HG02763 (cell line): ENCODE results near the gene FASLG.
"Not testable (repeated sequence)": the region's sequence is repeated elsewhere in the genome, so short reads cannot be mapped to it uniquely, and the experiment has no call there.

Source experiments
- ATAC-seq: cut with Tn5 transposase; IDR thresholded peaks from one replicate; pipeline ENCODE4 v1.9.1; 2021; ENCODE audit warnings: mild to moderate bottlenecking, moderate library complexity; ENCODE audit not compliant: unreplicated experiment

FASLG gene

DNA sequence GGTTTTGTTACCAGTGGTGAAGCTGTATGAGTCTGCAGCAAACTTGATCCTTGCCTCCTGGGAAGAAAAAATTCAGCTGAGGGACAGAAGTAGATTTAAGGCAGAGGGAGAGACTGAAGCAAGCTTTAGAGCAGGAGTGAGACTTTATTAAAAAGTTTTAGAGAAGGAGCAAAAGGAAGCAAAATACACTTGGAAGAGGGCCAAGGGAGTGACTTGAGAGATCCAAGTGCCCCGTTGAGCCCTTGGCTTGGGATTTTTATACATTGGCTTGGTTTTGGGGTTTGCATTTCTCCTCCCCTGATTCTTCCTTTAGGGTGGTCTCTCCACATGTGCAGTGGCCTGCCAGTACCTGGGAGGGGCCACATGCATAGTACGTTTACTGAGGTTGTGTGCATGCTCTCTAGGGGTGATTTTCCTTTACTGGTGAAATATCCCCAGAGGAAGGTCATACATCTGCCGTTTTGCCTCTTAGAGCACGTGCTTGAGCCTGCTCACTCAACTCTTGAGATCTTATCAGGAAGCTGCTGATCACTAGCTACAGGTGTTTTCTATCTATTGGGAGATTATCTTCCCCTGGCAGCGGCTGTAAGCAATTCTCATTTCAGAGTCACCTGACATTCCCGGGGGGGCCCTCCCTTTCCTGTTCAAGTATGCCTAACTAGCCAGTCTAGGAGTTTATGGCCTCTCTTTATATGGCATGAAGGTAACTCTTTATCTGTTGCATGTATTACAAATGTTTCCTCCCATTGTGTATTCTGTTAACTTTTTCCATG is 20.3 kb downstream of the FASLG start:
- no peak for ATAC-seq

DNA sequence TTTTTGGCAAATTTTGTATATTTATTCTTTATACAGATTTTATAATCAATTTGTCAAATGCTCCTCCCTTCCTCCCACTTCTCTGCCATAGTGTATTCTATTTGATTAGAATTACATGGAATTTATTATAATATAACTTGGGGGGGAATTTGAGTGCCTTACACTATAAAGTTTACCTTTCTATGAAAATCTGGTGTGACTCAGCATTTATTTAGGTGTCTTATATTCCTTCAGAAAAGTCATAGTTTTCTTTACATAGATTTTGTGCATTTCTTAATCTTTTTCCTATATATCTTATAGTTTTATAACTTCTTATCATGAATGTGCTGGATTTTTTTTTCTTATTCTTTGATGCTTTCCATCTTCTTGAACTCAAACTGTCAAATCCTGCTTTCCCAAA is 21.3 kb downstream of the FASLG start:
- ATAC-seq, result no peak

DNA sequence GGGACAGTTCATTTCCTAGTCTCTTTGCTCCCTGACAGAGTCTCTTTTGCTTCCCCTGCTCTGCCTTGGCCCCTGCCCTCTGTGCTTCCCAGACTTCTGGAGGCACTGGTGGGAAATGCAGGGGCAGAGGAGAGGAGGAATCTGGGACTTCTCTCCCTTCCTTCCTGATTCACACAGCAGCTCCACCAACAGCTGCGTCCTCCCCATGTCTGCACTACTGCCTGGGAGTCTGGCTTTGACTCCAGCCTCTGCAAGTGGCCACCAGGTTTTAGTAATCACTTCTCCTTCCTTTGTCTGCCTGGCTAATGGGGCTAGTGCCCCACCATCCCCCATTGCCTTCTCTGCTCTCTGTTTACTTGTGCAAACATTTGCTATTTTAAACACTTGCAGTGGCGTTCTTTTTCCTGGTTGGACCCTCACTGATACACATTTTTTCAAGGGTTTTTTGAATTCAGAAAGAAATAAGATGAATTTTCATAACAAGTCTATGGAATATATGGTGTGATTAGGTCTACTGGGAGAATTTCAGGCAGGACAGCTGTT is 21.9 kb downstream of the FASLG start:
- ATAC-seq, result no peak

GRCh38 chr1:172682812-172683211 is 23.9 kb downstream of the FASLG start:
- ATAC-seq, result no peak

DNA sequence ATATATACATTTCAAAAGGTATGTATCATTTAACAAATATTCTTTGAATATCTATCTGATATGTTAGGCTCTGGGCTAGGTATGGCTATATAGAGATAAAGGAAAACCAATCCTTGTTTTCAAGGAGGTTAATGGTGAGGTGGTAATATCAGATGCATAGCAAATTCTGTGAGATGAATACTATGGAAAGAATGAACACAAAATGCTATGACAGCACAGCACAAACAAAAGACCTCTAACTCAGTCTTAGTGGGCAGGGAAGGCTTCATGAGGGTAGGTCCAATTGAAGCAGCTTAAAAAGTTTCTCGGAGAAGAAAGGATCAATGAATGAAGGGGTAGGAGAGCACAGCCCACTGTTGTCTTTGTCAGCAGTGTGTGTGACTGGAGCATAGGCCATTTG is 27.2 kb downstream of the FASLG start:
- no peak for ATAC-seq

GRCh38 chr1:172688428-172689085 is 29.7 kb downstream of the FASLG start:
- not testable (repeated sequence) for ATAC-seq

DNA sequence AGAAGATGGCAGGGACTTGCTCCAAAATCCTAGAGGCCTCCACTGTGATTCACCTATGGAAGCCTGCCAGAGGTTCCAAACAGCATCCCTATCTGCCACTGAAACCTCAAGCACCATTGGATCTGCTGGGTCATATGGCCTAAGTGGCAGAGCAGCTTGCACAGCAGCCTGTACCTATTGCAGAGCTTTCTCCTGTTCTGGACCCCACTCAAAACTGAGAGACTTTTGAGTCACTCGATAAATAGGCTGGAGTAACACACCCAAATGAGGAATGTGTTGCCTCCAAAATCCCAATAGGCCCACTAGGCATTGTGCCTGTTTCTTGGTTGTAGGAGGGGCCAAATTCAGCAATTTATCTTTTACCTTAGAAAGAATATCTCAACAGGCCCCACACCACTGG is 32.0 kb downstream of the FASLG start:
- ATAC-seq, result not testable (repeated sequence)

- no peak for ATAC-seq
Observed at GRCh38 chr1:172697534-172698002, 38.7 kb downstream of the FASLG start.

DNA sequence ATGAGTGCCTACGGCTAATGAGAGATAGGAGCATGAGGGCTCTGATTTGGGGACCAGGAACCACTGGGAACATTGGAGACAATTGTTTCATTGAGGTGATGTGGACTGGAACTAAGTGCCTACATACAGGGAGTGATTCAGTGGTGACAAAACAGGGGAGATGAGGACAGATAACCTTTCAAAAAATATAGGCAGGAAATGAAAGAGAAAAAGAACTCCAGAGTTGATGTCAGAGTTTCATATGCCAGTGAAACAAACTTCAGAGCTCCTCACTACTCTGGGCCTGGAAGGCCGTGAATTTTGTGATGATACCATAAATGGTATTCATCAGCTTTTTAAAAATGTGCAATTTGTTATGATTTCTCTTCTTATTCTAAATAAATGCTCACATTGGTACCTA is 39.3 kb downstream of the FASLG start:
- no peak for ATAC-seq

GRCh38 chr1:172699111-172699510 is 40.2 kb downstream of the FASLG start:
- no peak for ATAC-seq

DNA sequence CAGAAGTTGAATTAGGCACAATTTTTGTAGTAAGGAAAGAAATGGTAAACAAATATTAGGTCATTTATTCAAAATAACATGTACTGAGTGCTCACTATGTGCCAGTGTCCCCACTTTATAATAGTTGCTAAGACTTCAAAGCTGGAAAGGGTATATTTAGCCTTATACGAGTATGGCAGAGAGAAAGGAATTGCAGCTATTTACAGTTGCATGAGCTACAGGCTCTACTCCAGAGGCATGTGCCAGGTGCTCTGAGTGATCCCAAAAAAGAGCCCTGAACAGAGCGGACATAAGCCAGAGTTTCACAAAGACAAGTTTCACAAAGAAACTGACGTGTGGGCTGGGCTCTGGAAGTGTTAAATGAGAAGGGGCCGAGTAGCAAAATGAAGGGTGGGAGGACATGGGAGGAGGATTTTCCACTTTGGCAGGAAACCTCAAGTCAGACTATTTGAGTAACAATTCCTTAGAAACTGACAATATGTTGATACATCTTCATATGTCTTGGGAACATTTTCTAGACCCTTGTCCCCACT is 40.9 kb downstream of the FASLG start:
- ATAC-seq, result no peak

DNA sequence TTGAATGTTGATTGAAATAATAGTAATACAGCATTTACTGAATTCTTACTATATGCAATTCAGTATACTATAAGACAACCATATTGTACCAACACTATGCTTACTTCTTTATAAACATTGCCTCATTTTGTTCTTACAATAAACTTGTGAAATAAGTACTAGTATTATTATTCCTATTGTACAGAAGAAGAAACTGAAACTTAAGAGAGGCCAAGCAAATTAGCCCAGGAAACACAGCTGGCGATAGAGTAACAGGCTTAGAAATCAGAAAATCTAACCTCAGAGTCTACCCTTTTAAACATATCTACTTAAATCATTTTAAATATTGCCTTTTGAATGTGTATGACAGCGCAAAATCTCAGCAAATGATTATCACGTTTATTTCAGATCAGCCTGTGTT is 41.7 kb downstream of the FASLG start:
- no peak for ATAC-seq

GRCh38 chr1:172704001-172704400 is 45.1 kb downstream of the FASLG start:
- no peak for ATAC-seq

- ATAC-seq, result no peak
Observed at GRCh38 chr1:172704420-172705210, 45.7 kb downstream of the FASLG start.

- ATAC-seq, result no peak
Observed at GRCh38 chr1:172708452-172708851, 49.5 kb downstream of the FASLG start.

DNA sequence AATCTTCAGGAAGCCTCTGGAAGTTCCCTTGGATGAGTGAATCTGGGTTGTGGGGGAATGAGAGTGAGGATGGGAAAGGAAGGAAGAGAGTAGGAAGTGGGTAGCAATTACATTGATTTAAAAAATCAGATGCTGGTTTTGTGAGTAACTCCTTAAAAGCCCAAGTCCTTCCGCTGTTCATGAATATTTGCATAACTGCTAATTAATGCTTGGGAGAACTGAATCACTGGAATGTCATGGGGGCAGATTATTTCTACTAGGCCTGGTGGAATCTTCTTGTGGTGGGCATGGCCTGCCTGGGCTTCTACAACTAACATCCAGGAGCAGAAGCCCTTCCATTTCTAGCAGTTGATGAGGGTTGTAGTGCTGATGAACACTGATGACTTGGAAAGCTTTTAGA is 52.7 kb downstream of the FASLG start:
- no peak for ATAC-seq

DNA sequence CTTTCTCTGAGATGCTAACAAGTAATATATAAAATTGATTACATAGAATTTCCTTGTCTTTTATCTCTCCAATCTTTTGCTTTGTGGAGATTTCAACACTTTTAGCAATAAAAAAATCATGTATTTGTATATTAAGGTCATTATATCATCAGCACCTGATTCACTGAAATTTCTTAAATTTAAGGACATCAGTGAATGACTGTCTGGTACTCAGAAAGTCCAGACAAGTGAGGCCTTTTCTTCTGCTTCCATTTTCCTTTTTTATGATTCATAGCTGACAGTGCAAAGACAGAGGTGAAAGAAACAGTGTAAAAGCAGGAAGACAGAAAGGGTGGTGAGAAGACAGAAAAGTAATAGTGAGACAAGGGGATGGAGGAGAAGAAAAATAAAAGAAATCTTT is 54.6 kb downstream of the FASLG start:
- ATAC-seq, result no peak
